ENCODE data around the gene RAB1A. TPM values are rescaled to one million over a fixed set of nuclear protein-coding genes. Genes with fewer than 3 reads are reported as not detected.

Gene RAB1A
- total RNA-seq, 2 experiments from 2014 or later = 55.5 to 61.9 TPM

DNA sequence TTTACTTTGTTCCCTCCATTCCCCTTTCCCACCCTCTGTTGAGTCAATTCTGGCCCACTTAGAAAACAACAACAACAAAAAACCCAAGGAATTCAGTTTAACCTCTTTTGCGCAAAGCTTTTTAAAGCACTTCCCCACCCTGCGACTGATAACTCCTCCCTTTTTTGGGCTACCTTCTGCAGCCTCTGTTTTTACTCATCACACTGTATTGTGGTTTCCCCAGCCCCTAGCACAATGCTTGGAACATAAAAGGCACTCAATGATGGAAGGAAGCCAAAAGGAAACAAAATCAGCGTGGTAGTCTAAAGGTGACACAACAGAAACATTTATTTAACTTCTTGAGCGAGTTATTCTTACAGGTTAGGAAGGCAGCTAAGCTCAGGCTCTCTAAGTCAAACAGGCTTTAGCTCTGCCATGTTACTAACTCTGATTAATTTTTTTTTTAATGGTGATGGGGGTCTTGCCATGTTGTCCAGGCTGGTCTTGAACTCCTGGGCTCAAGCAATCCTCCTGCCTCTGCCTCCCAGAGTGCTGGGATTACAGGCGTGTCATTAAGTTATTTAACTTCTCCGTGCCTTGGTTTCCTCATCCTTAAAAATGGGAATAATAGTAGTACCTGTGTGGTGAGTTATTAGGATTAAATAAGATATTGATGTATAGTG lies 72.4 kb downstream of the RAB1A start:
- POLR2A ChIA-PET = interaction anchor here (0.6 to 3.7 kb wide), 4 partner anchors 16 to 170 kb away, joined by 3 to 24 read pairs (median 12); partner anchors contain the start of genes ACTR2 and RAB1A
- H3K9me3 Mint-ChIP-seq = no peaks in the 10 kb centered on the region
- H3K27ac Mint-ChIP-seq = peak overlapping the region; percentile 75
- H3K36me3 Mint-ChIP-seq = no peaks in the 10 kb centered on the region
- peak overlapping the region; percentile 88 for H3K4me3 Mint-ChIP-seq
- ATAC-seq (ENCODE audit: low read depth) (peak; percentile 54), DNase-seq (no peak)
- H3K27me3 Mint-ChIP-seq = peaks cover 2% of the 10 kb centered on the region
- H3K4me1 Mint-ChIP-seq = peaks cover 50% of the 10 kb centered on the region

DNA sequence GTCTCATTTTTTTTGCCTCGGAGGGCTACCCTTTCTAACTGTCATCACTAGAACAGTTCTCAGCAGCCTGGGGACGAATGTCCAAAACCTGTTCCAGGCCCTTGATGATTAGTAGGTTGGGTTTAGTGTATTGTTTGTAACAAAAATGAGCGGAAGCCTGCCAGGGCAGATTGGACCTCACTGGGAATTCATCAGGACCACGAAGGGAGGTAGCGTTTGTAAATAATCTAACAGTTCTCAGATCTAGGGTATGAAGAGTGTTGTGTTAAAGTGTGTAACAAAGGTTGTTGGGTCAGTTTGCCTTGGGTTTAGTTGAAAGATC lies 72.9 kb downstream of the RAB1A start:
- Mint-ChIP-seq H3K9me3 (peaks cover under 1% of the 10 kb centered on the region), H3K4me1 (peaks cover 52% of the 10 kb centered on the region), H3K36me3 (peaks cover 1% of the 10 kb centered on the region), H3K4me3 (peak overlapping the region; percentile 88), H3K27ac (peak overlapping the region; percentile 75), H3K27me3 (peaks cover 2% of the 10 kb centered on the region)
- POLR2A ChIA-PET = interaction anchor here (0.6 to 3.7 kb wide), 4 partner anchors 13 to 170 kb away, joined by 3 to 24 read pairs (median 14); partner anchors contain the start of genes ACTR2 and RAB1A
- DNase-seq (no peak), ATAC-seq (ENCODE audit: low read depth) (no peak)

DNA sequence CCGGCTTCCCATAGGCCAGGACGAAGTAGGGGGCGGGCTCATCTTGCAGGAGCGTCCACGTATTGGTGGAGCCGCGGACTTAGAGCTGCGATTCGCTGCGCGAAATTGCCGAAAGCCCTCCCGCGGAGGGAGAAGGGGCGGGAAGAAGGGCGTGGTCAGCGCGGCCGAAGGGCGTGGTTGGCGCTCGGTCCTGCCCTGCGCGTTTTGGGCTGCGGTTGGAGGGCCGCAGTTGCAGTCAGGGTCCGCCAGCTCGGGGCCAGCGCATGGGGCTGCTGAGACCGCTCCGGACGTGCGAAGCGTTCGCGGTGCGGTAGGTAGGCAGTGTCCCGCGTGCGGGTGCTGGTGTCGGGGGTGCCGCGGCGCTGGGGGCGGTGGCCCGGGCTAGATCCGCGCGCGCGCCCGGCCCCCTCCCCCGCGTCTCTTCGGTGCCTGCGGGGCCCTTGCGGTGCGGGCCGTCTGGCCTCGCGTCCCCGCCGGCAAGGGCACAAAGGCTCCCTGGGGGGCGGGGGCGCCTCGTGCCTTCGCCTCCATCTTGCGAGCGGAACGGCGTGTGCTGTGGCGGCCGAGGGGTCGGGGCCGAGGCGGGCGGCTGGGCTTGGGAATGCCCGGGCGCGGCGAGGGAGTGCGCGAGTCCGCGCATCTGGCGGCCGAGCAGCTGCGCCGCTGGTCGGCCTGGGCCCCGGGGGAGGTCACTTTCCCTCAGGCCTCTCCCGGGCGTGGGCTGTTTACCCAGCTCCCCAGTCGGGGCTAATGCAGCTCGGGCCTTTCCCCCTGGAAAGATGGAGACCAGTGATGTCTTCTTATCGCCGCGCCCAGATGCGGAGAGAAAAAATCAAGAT lies 73.5 kb downstream of the RAB1A start, which contains the start of gene CEP68:
CEP68 (plus strand) TSS at position 202 of the 839 bp plus-strand sequence. CDS start 13,029 bp downstream, outside the sequence.
- Mint-ChIP-seq H3K27ac (peak within 1 kb of the TSS; percentile 88), H3K4me1 (peaks cover 54% of the 10 kb centered on the region), H3K4me3 (peak within 1 kb of the TSS; percentile 97), H3K36me3 (peaks cover 6% of the 10 kb centered on the region), H3K9me3 (peaks cover 2% of the 10 kb centered on the region), H3K27me3 (peaks cover 4% of the 10 kb centered on the region)
- ATAC-seq (ENCODE audit: low read depth) (peak; percentile 92), DNase-seq (peak; percentile 93)
- POLR2A ChIA-PET = interaction anchor here (0.8 to 3.7 kb wide), 7 partner anchors 8 to 171 kb away, joined by 3 to 24 read pairs (median 7); partner anchors contain the start of genes ACTR2 and RAB1A

DNA sequence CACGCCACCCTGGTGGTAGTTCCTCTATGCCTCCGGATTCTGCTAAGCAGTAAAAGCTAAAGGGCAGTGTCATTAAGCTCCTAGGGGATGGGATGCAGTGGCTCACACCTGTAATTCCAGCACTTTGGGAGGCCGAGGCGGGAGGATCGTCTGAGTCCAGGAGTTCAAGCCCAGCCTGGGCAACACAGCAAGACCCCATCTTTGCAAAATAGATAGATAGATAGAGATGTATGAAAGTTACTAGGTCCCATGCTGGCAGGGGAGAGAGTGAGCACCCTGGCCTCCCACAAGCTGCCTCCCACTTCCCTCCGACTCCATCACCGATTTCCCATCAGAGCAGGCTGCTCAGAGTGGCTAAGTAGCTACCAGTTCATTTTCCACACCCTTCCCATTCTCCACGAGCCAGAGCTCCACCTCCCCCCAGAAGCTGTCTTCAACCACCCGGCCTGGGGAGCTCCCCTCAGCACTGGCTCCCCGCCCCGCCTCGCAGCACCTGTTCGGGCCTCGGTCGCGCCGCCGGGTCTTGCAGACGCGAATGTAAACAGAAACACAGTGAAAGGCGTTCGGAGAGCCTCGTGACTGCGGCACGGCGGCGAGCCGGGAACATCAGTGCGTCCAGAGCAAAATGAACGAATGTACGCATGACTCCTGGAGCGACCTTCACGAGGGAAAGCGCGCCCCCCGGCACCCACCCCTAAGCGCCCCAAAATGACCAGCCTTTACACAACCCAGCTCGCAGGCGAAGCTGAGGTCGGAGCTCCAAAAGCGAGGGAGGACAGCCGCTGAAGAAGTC lies 74.3 kb downstream of the RAB1A start:
- H3K4me1 Mint-ChIP-seq = peaks cover 54% of the 10 kb centered on the region
- peaks cover 13% of the 10 kb centered on the region for H3K36me3 Mint-ChIP-seq
- DNase-seq (no peak), ATAC-seq (ENCODE audit: low read depth) (peak; percentile 32)
- H3K27me3 Mint-ChIP-seq = peaks cover 4% of the 10 kb centered on the region
- peak overlapping the region; percentile 97 for H3K4me3 Mint-ChIP-seq
- POLR2A ChIA-PET = interaction anchor here (0.8 to 3.7 kb wide), 7 partner anchors 8 to 172 kb away, joined by 3 to 24 read pairs (median 7); partner anchors contain the start of genes ACTR2 and RAB1A
- H3K9me3 Mint-ChIP-seq = peaks cover 2% of the 10 kb centered on the region
- peak overlapping the region; percentile 88 for H3K27ac Mint-ChIP-seq

DNA sequence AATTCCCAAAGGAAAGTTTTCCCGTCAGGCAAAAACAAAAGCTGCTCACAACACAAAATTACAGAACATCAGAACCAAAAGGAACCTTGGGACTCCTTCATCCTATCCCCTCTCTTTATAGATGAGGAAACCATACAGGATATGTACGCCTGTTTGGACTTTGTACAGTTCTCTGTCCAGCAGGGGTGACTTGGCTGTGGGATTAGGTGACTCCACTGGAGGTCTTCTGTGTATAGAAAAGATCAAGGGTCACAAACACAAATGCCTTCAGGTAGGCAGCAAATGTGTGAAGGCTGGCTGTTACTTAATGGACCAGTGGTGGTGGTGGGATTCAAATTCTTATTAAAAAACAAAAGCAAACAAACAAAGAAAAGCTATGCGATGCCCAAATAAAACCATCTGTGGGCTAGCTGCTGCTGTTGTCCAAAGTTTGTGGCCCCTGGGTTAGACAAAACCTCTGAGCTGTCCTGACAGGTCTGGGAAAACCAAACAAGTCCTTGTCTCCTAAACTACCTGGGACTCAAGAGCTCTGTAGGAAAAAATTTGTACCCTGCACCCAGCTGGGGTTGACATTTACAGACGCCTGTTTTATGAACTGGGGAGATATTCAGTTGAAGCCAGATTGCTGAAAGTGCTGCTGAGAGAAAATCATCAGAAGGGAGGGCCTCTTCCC lies 75.0 kb downstream of the RAB1A start:
- POLR2A ChIA-PET = interaction anchor here (0.7 to 3.7 kb wide), 7 partner anchors 10 to 172 kb away, joined by 3 to 24 read pairs (median 7); partner anchors contain the start of genes ACTR2 and RAB1A
- H3K9me3 Mint-ChIP-seq = peaks cover 2% of the 10 kb centered on the region
- H3K27me3 Mint-ChIP-seq = peaks cover 4% of the 10 kb centered on the region
- peaks cover 13% of the 10 kb centered on the region for H3K36me3 Mint-ChIP-seq
- H3K4me3 Mint-ChIP-seq = peak overlapping the region; percentile 97
- peaks cover 54% of the 10 kb centered on the region for H3K4me1 Mint-ChIP-seq
- no peak for ATAC-seq (ENCODE audit: low read depth)
- no peak for DNase-seq
- H3K27ac Mint-ChIP-seq = no peak overlapping the region

DNA sequence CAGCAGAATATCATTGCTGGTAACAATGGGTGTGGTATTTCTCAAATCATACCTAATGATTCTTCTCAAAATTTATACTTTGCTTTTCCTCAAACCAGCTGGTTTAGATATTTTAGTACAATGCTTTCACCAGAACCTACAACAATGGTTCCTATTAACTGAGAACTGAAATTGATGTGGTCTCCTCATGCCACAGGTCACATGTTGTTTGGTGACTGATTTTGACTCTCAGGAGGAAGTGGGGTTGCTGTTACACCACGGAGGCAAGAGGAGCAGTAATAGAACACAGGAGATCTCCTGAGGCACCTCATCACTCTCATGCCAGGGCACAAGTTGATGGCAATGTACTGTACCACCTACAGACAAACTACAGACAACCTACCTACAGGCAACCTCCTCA lies 76.7 kb downstream of the RAB1A start:
- POLR2A ChIA-PET = interaction anchor here (0.5 to 1.2 kb wide), 4 partner anchors 11 to 136 kb away, joined by 3 read pairs; no protein-coding TSS in a partner anchor
- peak; percentile 37 for ATAC-seq (ENCODE audit: low read depth)

DNA sequence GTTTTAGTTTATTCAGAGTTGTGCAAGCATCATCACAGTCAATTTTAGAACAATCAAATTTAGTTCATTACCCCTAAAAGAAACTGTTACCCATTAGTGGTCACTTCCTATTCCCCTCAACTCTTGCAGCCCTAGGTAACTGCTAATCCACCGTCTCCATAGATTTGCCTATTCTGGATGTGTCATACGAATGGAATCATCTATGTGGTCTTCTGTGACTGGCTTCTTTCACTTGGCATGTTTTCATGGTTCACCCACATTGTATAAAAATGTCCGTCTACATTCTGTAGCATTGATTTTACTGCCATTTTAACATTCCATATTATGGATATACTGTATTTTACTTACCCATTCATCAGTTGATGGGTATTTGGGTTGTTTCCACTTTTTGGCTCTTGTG lies 79.0 kb downstream of the RAB1A start:
- DNase-seq (no peak), ATAC-seq (ENCODE audit: low read depth) (no peak)
- no peak overlapping the region for H3K4me3 Mint-ChIP-seq
- peaks cover 38% of the 10 kb centered on the region for H3K4me1 Mint-ChIP-seq
- H3K27ac Mint-ChIP-seq = no peak overlapping the region
- POLR2A ChIA-PET = no interaction called here
- peaks cover 23% of the 10 kb centered on the region for H3K36me3 Mint-ChIP-seq
- H3K27me3 Mint-ChIP-seq = peaks cover 4% of the 10 kb centered on the region
- peaks cover 5% of the 10 kb centered on the region for H3K9me3 Mint-ChIP-seq

More for the DNA sequence above, 76.7 kb downstream of the RAB1A start:
- peaks cover 50% of the 10 kb centered on the region for H3K4me1 Mint-ChIP-seq
- H3K36me3 Mint-ChIP-seq = peaks cover 19% of the 10 kb centered on the region
- H3K9me3 Mint-ChIP-seq = peaks cover 5% of the 10 kb centered on the region
- peak overlapping the region; percentile 80 for H3K27ac Mint-ChIP-seq
- H3K27me3 Mint-ChIP-seq = peaks cover 4% of the 10 kb centered on the region
- no peak for DNase-seq
- H3K4me3 Mint-ChIP-seq = peak overlapping the region; percentile 39

DNA sequence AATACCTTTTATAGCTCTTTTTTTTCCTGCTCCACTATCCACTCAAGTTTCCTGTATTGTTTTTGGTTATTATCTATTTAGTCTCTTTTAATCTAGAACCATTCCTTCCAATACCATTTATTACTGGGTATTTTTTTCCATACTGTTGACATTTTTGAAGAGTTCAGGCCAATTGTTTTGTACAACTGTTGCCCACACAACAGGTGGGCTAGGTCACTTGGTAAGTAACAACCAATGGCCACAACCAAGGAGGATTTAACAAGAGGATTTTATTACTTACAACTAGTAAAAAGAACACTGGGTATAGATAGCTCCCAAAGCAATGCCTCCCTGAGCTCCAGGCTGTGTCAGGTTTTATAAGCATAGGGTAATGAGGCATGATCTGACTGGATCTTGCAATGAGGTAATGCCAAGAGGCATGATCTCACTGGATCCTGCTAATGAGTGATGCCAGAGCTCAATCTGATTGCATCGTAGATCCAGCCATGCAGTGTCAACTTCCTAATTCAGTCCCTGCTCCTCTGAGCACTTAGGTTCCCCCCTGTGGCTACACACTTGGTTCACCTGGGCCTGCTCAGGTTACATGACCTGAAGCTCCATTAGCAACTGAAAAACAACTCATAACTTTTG lies 80.8 kb downstream of the RAB1A start:
- peaks cover 2% of the 10 kb centered on the region for H3K27me3 Mint-ChIP-seq
- POLR2A ChIA-PET = no interaction called here
- H3K36me3 Mint-ChIP-seq = peaks cover 35% of the 10 kb centered on the region
- H3K27ac Mint-ChIP-seq = no peak overlapping the region
- no peak overlapping the region for H3K4me3 Mint-ChIP-seq
- peaks cover 24% of the 10 kb centered on the region for H3K4me1 Mint-ChIP-seq
- ATAC-seq (ENCODE audit: low read depth) (no peak), DNase-seq (no peak)
- peaks cover 14% of the 10 kb centered on the region for H3K9me3 Mint-ChIP-seq

DNA sequence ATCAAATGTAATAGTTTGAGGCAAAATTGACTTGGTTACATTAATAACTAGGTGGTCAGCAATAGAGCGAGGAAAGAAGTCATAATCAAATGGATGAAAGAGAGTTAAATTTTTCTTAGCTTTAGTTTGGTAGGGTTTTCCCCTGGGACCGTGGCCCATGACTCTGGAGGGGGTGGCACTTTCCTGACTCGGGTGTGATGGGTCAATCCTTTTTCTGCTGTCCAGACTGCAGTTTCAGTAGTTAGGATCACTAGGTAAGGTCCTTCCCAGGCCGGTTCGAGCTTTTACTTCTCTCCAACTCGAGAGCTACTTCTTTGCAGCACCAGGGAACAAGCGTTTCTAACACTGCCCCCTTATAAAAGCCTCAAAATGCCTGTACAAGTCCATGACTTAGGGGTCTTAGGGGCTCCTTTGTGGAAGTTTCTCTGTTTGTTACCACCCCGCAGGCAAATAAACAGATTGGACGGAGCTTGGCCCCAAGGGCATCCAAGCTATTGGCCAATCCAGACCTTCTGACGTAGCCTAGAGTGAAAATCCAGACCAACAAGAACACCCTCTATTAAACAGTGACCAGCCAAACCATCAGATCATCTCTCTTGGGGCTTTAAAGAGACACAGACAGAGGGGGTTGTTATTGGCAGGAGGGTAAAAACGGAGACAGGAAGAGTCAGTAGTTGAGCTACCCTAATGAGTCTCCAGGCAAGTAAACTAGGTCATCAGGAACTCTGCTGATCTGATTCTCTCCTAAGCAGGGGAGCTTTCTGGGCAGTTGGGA lies 83.1 kb downstream of the RAB1A start:
- Mint-ChIP-seq H3K4me1 (peaks cover 6% of the 10 kb centered on the region), H3K9me3 (peaks cover 16% of the 10 kb centered on the region), H3K4me3 (no peak overlapping the region), H3K36me3 (peaks cover 37% of the 10 kb centered on the region), H3K27ac (no peak overlapping the region), H3K27me3 (no peaks in the 10 kb centered on the region)
- ATAC-seq (ENCODE audit: low read depth) = no peak
- DNase-seq = no peak
- POLR2A ChIA-PET = no interaction called here

DNA sequence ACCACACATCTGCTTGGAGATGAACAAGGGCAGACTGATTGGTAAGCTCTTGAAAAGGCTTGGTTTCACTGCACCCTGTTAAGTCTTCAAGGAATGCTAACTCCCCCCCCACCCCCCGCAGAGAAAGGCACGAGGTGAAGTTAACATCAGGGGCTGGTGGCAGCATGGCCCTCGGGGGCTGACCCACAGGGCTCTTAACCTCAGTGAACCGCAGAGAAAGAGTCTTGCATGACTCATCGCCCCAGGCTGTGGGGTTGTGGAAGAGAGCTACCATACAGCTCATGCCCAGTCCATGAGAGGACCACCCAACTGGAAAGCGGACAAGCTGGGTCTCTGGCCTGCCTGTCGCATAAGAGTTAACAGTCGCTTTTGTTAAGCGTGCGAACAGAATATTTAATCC lies 84.3 kb downstream of the RAB1A start:
- POLR2A ChIA-PET = no interaction called here
- DNase-seq (no peak), ATAC-seq (ENCODE audit: low read depth) (no peak)
- H3K4me3 Mint-ChIP-seq = no peak overlapping the region
- peaks cover 27% of the 10 kb centered on the region for H3K36me3 Mint-ChIP-seq
- H3K27me3 Mint-ChIP-seq = no peaks in the 10 kb centered on the region
- H3K9me3 Mint-ChIP-seq = peaks cover 16% of the 10 kb centered on the region
- H3K4me1 Mint-ChIP-seq = peaks cover 9% of the 10 kb centered on the region
- H3K27ac Mint-ChIP-seq = no peak overlapping the region

DNA sequence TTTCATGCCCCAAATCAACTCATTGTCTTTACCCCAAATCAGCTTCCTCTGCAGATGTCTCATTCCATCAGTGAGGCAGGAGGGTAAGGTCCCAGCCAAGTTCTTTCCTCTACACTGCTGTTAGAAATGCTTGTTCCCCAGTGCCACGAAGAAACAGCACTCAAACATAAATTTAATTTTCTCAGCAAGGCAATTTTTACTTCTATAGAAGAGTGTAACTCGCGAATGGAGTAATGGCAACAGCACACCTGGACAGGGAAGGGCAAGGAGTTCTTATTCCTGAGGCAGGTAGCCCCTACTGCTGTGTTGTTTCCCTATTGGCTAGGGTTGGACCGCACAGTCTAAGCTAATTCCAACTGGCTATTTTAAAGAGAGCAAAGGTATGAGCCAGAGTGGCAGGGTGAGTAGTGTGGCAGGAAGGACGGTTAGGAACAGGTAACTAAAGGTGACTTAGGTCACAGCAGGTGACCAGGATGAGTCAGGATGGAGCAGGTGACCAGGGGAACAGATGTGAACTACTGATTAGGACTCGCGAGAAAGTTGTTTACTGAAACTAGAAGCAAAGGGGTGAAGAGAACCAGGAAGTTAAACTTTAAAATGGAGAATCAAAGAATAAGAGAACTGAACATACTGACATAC lies 85.7 kb downstream of the RAB1A start:
- POLR2A ChIA-PET = interaction anchor here (1.7 kb wide), 1 partner anchor 12 kb away, joined by 7 read pairs; the partner anchor contains the start of gene CEP68
- DNase-seq (no peak), ATAC-seq (ENCODE audit: low read depth) (no peak)
- Mint-ChIP-seq H3K4me1 (peaks cover 16% of the 10 kb centered on the region), H3K36me3 (peaks cover 27% of the 10 kb centered on the region), H3K9me3 (peaks cover 16% of the 10 kb centered on the region), H3K4me3 (no peak overlapping the region), H3K27me3 (peaks cover 2% of the 10 kb centered on the region), H3K27ac (no peak overlapping the region)
